ENCODE data around the gene MAP2. TPM values are rescaled to one million over a fixed set of nuclear protein-coding genes. Genes with fewer than 3 reads are reported as not detected.

The MAP2 gene
- total RNA-seq, 1 experiment from 2014 or later, result 7.4 TPM

DNA sequence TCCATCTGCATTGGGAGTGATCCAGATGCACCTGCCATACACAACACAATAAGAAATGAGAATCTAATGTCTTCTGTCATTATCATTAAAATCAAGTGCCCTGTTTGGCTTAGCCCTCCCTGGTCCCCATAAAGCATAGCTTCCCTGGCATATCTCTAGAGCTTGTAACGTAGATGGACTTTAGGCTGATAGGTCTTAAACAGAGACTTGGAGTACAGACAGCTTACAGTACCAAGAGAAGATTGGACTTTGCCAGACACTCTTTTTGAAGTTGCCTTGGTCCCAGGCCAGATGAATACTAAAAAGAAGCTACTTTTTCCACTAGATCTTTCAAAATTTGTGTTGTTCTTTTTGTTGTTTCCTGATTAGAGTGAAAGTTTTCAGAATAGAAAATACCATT is 261.5 kb downstream of the MAP2 start:
- no TSS peak for BruUV-seq (replicated peaks)
- H3K4me3 ChIP-seq (replicated peaks in 1 of 2; ENCODE audit: low read depth in 1 of 2, low read length in 2 of 2), result no peak overlapping the region
- H3K4me2 ChIP-seq (ENCODE audit: low read length), result no peak overlapping the region
- H3K27me3 ChIP-seq (ENCODE audit: insufficient read depth, low read length), result no peaks in the 10 kb centered on the region
- H3K27ac ChIP-seq (ENCODE audit: low read depth, low read length), result no peak overlapping the region
- intact Hi-C loops (cut with micrococcal nuclease), result no loop called here
- no peaks in the 10 kb centered on the region for H4K20me1 ChIP-seq (ENCODE audit: insufficient read depth)
- DNase-seq (ENCODE audit: low read depth, low spot score) (no peak), ATAC-seq (no peak)
- H3K4me1 ChIP-seq (ENCODE audit: control insufficient read depth in 1 of 2, insufficient read depth in 2 of 2, low read length in 2 of 2), result no peaks in the 10 kb centered on the region
- no peaks in the 10 kb centered on the region for H3K79me2 ChIP-seq (ENCODE audit: insufficient read depth, low read length)
- no peak for TF ChIP-seq ZFX (IDR thresholded peaks at IDR 0.05)
- TF ChIP-seq EZH2phosphoT487 (IDR thresholded peaks at IDR 0.05; ENCODE audit: borderline replicate concordance), result no peak
- no peaks in the 10 kb centered on the region for H3K9me3 ChIP-seq (ENCODE audit: control insufficient read depth in 1 of 2, insufficient read depth in 1 of 2, low read depth in 1 of 2, low read length in 2 of 2)
- RAD21 ChIA-PET (ENCODE audit: low non-redundant PET in 1 of 2, low total read pairs in 2 of 2, uncharacterized antibody in 2 of 2, unreplicated experiment in 2 of 2), result no interaction called here
- H3K9me2 ChIP-seq (ENCODE audit: insufficient read depth), result no peaks in the 10 kb centered on the region
- no peak overlapping the region for H2AFZ ChIP-seq (ENCODE audit: low read depth, low read length, poor library complexity, severe bottlenecking)
- H3K36me3 ChIP-seq (ENCODE audit: control insufficient read depth in 1 of 2, insufficient read depth in 2 of 2, low read length in 2 of 2), result no peaks in the 10 kb centered on the region
- CTCF ChIA-PET, result no interaction called here
- POLR2A ChIA-PET, result no interaction called here
- H3K9ac ChIP-seq (ENCODE audit: low read length), result no peak overlapping the region

DNA sequence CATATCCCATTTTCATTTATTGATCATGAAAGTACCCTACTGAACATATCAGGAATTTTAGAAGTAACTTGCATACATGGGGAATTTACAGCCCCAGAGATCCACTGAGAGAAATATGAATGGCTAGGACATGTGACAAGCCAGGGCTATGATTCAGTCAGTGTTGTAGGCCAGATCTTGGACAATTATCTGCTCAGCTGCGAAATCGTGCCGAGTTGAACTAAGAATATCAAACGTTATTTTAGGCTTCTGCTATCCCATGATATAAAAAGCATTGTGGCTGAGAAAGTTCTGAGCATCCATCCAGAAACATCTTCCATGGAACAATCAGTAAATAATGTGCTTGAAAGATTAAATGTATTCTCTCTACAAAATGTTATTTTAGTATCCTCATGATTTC is 262.1 kb downstream of the MAP2 start:
- ChIA-PET CTCF (no interaction called here), POLR2A (no interaction called here), RAD21 (ENCODE audit: low non-redundant PET in 1 of 2, low total read pairs in 2 of 2, uncharacterized antibody in 2 of 2, unreplicated experiment in 2 of 2) (no interaction called here)
- Histone ChIP-seq H3K27me3 (ENCODE audit: insufficient read depth, low read length) (no peaks in the 10 kb centered on the region), H2AFZ (ENCODE audit: low read depth, low read length, poor library complexity, severe bottlenecking) (no peak overlapping the region), H3K9ac (ENCODE audit: low read length) (no peak overlapping the region), H3K36me3 (ENCODE audit: control insufficient read depth in 1 of 2, insufficient read depth in 2 of 2, low read length in 2 of 2) (no peaks in the 10 kb centered on the region), H3K9me3 (ENCODE audit: control insufficient read depth in 1 of 2, insufficient read depth in 1 of 2, low read depth in 1 of 2, low read length in 2 of 2) (no peaks in the 10 kb centered on the region), H3K4me2 (ENCODE audit: low read length) (no peak overlapping the region), H3K9me2 (ENCODE audit: insufficient read depth) (no peaks in the 10 kb centered on the region), H3K27ac (ENCODE audit: low read depth, low read length) (no peak overlapping the region), H3K79me2 (ENCODE audit: insufficient read depth, low read length) (no peaks in the 10 kb centered on the region), H4K20me1 (ENCODE audit: insufficient read depth) (no peaks in the 10 kb centered on the region), H3K4me1 (ENCODE audit: control insufficient read depth in 1 of 2, insufficient read depth in 2 of 2, low read length in 2 of 2) (no peaks in the 10 kb centered on the region), H3K4me3 (replicated peaks in 1 of 2; ENCODE audit: low read depth in 1 of 2, low read length in 2 of 2) (no peak overlapping the region)
- TF ChIP-seq ATF3 (IDR thresholded peaks at IDR 0.05) (no peak), POLR2AphosphoS5 (IDR thresholded peaks at IDR 0.05; ENCODE audit: low read depth, low read length) (no peak), POLR2A (IDR thresholded peaks at IDR 0.05; ENCODE audit: borderline replicate concordance, extremely low read depth, insufficient read depth, insufficient read length) (no peak), SP1 (IDR thresholded peaks at IDR 0.05; ENCODE audit: low read depth) (no peak), RAD21 (IDR thresholded peaks at IDR 0.05; ENCODE audit: low read depth) (no peak), ZNF274 (IDR thresholded peaks at IDR 0.05; ENCODE audit: low read depth, low read length) (no peak)
- TF ChIP-seq, protein P1, sequence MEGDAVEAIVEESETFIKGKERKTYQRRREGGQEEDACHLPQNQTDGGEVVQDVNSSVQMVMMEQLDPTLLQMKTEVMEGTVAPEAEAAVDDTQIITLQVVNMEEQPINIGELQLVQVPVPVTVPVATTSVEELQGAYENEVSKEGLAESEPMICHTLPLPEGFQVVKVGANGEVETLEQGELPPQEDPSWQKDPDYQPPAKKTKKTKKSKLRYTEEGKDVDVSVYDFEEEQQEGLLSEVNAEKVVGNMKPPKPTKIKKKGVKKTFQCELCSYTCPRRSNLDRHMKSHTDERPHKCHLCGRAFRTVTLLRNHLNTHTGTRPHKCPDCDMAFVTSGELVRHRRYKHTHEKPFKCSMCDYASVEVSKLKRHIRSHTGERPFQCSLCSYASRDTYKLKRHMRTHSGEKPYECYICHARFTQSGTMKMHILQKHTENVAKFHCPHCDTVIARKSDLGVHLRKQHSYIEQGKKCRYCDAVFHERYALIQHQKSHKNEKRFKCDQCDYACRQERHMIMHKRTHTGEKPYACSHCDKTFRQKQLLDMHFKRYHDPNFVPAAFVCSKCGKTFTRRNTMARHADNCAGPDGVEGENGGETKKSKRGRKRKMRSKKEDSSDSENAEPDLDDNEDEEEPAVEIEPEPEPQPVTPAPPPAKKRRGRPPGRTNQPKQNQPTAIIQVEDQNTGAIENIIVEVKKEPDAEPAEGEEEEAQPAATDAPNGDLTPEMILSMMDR (IDR thresholded peaks at IDR 0.05 in 2 of 3, conservative IDR thresholded peaks at IDR 0.05 in 1 of 3; ENCODE audit: borderline replicate concordance in 1 of 3, insufficient read depth in 1 of 3, low read depth in 2 of 3, low read length in 2 of 3), result no peak
- no TSS peak for BruUV-seq (replicated peaks)
- no peak for ATAC-seq
- intact Hi-C loops (cut with micrococcal nuclease), result no loop called here
- no peak for DNase-seq (ENCODE audit: low read depth, low spot score)
